Nephron (organoid): ENCODE data around the gene AGO4.

ENCODE experiments used
- H3K27ac Mint-ChIP-seq, 3 experiments: 2 replicates each; pipeline ENCODE4 v1.8.0; 2020; ENCODE audit warnings: mixed read lengths in 3 of 3, mild to moderate bottlenecking in 2 of 3, moderate library complexity in 1 of 3
- H3K27me3 Mint-ChIP-seq: 2 replicates; pipeline ENCODE4 v1.8.0; 2021; ENCODE audit warnings: low read depth, mild to moderate bottlenecking, moderate library complexity, mixed read lengths
- H3K36me3 Mint-ChIP-seq: 2 replicates; pipeline ENCODE4 v1.8.0; 2020; ENCODE audit warnings: low read depth, mixed read lengths
- H3K4me1 Mint-ChIP-seq: 2 replicates; pipeline ENCODE4 v1.8.0; 2020; ENCODE audit warnings: mixed read lengths
- H3K4me3 Mint-ChIP-seq, 3 experiments: 2 replicates each; pipeline ENCODE4 v1.8.0; 2020; ENCODE audit warnings: mild to moderate bottlenecking in 3 of 3, mixed read lengths in 3 of 3, moderate library complexity in 2 of 3
- H3K9me3 Mint-ChIP-seq: 2 replicates; pipeline ENCODE4 v1.8.0; 2020; ENCODE audit warnings: mixed read lengths
- TF ChIP-seq, protein P1 (sequence below), 3 experiments: fragments of 200-600 bp; sonication (generic); IDR thresholded peaks; one replicate each; pipeline ENCODE4 v1.5.0; 2021; ENCODE audit warnings: antibody characterized with exemption in 3 of 3; ENCODE audit not compliant: unreplicated experiment in 3 of 3

AGO4 gene

DNA sequence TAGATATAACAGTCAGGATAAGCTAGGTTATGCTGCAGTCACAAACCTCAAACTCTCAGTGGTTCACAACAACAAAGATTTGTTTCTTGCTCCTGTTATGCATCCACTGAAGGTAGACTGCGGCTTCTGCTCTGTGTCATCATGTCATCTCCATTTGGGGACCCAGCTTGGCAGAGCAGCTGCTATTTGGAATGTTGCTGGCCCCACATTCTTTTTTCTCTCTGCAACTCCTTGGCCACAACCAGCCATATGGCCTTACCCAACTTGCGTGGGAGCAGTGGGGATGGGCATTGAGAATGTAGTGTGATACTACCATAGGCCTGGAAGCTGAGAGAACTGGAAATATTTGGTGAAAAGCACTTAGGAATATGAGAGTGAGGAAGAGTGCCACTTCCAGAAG, 26.4 kb downstream of the AGO4 start:
- no peak overlapping the region for H3K4me3 Mint-ChIP-seq
- H3K27me3 Mint-ChIP-seq, result no peaks in the 10 kb centered on the region
- TF ChIP-seq, protein P1, sequence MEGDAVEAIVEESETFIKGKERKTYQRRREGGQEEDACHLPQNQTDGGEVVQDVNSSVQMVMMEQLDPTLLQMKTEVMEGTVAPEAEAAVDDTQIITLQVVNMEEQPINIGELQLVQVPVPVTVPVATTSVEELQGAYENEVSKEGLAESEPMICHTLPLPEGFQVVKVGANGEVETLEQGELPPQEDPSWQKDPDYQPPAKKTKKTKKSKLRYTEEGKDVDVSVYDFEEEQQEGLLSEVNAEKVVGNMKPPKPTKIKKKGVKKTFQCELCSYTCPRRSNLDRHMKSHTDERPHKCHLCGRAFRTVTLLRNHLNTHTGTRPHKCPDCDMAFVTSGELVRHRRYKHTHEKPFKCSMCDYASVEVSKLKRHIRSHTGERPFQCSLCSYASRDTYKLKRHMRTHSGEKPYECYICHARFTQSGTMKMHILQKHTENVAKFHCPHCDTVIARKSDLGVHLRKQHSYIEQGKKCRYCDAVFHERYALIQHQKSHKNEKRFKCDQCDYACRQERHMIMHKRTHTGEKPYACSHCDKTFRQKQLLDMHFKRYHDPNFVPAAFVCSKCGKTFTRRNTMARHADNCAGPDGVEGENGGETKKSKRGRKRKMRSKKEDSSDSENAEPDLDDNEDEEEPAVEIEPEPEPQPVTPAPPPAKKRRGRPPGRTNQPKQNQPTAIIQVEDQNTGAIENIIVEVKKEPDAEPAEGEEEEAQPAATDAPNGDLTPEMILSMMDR (IDR thresholded peaks at IDR 0.05; ENCODE audit: unreplicated experiment in 3 of 3), result no peak
- no peaks in the 10 kb centered on the region for H3K4me1 Mint-ChIP-seq
- peaks cover 5% of the 10 kb centered on the region for H3K9me3 Mint-ChIP-seq
- H3K36me3 Mint-ChIP-seq, result peaks cover 68% of the 10 kb centered on the region
- H3K27ac Mint-ChIP-seq, result no peak overlapping the region

DNA sequence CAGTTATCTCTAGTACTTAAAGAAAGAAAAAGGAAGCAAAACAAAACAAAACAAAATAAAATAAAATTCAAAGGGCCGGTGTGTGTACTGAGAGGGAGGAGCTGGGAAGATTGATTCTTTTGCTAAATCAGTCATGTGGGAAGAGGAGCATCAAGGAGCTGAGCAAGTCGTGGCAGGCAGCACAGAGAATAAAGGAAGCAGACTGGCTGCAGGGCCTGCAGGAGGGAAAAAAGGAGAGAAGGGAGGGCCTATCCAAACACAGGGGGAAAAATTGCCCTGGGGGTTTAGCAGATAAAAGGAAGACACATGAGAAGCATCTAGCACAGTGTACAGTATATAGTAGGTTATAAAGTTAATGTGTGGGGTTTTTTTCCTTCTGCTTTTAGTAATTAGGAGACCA, 27.6 kb downstream of the AGO4 start:
- H3K27ac Mint-ChIP-seq, result peak overlapping the region in 1 of 3 experiments; percentile 15
- no peak overlapping the region for H3K4me3 Mint-ChIP-seq
- peaks cover 69% of the 10 kb centered on the region for H3K36me3 Mint-ChIP-seq

DNA sequence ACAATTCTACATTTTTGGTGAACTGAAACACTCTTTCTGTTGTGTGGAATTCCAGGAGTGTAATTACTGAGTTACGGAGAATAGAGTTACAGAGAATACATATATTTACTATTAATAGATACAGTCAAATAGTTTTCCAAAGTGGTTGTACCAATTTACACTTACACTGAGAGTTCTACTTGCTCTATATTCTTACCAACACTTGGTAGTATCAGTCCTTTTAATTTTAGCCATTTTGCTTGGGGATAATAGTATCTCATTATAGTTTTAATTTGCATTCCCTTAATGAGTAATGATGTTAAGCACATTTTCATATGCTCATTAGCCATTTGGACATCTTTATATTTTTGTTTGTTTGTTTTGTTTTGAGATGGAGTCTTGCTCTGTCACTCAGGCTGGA, 28.9 kb downstream of the AGO4 start:
- no peak overlapping the region for H3K27ac Mint-ChIP-seq
- peaks cover 5% of the 10 kb centered on the region for H3K9me3 Mint-ChIP-seq

More for the DNA sequence above, 27.6 kb downstream of the AGO4 start:
- TF ChIP-seq, protein P1 (IDR thresholded peaks at IDR 0.05; ENCODE audit: unreplicated experiment in 3 of 3), result no peak
- no peaks in the 10 kb centered on the region for H3K4me1 Mint-ChIP-seq
- no peaks in the 10 kb centered on the region for H3K27me3 Mint-ChIP-seq
- H3K9me3 Mint-ChIP-seq, result peaks cover 5% of the 10 kb centered on the region

DNA sequence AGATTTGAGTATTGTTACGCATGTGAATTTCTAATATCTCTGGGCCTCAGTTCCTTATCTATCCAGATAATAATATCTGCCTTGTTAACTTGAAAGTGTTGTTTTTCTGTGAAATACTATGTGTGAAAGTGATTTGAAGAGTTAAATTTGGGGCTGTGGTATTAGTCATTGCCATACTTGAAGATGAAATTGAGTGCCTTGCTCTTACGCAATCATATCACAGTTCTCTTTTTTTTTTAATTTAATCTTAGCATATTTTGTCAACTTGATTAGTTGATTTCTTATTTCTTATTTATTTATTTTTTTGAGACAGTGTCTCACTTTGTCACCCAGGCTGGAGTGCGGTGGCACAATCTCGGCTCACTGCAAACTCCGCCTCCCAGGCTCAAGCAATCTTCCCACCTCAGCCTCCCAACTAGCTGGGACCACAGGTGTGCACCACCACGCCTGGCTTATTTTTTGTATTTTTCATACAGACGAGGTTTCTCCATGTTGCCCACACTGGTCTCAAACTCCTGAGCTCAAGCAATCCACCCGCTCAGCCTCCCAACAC, 31.0 kb downstream of the AGO4 start:
- H3K27ac Mint-ChIP-seq, result no peak overlapping the region
- H3K9me3 Mint-ChIP-seq, result peaks cover 5% of the 10 kb centered on the region
- no peaks in the 10 kb centered on the region for H3K4me1 Mint-ChIP-seq
- H3K27me3 Mint-ChIP-seq, result no peaks in the 10 kb centered on the region
- peaks cover 82% of the 10 kb centered on the region for H3K36me3 Mint-ChIP-seq
- H3K4me3 Mint-ChIP-seq, result no peak overlapping the region
- TF ChIP-seq, protein P1 (IDR thresholded peaks at IDR 0.05; ENCODE audit: unreplicated experiment in 3 of 3), result no peak

More for the DNA sequence above, 28.9 kb downstream of the AGO4 start:
- H3K36me3 Mint-ChIP-seq, result peaks cover 76% of the 10 kb centered on the region
- H3K4me1 Mint-ChIP-seq, result no peaks in the 10 kb centered on the region
- TF ChIP-seq, protein P1 (IDR thresholded peaks at IDR 0.05; ENCODE audit: unreplicated experiment in 3 of 3), result no peak
- H3K27me3 Mint-ChIP-seq, result no peaks in the 10 kb centered on the region
- no peak overlapping the region for H3K4me3 Mint-ChIP-seq

DNA sequence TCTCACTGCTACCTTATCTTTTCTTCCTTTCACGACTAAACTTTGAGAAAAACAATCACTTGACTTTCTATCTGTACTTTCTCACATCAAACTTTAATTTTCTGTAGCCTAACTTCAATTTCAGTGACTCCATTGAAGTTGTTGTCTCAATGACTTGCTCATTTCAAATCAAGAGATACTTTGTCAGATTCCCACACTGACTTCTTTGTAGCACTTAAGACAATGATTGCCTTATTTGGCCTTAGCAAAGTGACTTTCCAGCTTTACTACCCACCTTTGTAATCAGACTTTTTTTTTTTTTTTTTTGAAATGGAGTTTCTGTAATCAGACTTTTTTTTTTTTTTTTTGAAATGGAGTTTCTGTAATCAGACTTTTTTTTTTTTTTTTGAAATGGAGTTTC, 37.0 kb downstream of the AGO4 start:
- TF ChIP-seq, protein P1 (IDR thresholded peaks at IDR 0.05; ENCODE audit: unreplicated experiment in 3 of 3), result no peak
- peaks cover 54% of the 10 kb centered on the region for H3K36me3 Mint-ChIP-seq
- no peak overlapping the region for H3K4me3 Mint-ChIP-seq
- H3K27me3 Mint-ChIP-seq, result no peaks in the 10 kb centered on the region
- no peaks in the 10 kb centered on the region for H3K9me3 Mint-ChIP-seq
- H3K27ac Mint-ChIP-seq, result no peak overlapping the region
- H3K4me1 Mint-ChIP-seq, result peaks cover 10% of the 10 kb centered on the region

DNA sequence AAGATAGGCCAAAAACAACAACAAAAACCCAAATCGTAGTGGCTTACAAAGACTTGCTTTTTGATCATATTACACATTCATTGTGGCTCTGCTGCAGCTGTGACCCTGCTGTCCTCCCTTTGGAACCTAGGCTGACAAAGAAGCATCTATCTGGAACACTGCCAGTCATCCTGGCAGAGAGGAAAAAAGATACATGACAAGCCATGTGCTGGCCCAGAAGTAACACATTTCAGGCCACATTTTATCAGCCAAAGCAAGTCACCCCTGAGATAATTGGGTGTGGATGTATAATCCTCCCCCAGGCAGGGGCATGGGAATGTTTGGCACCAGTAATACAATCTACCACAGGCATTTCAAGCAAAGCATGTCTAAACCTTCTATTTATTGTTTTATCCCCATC, 38.0 kb downstream of the AGO4 start:
- H3K27me3 Mint-ChIP-seq, result no peaks in the 10 kb centered on the region
- H3K36me3 Mint-ChIP-seq, result peaks cover 61% of the 10 kb centered on the region
- no peak overlapping the region for H3K4me3 Mint-ChIP-seq
- TF ChIP-seq, protein P1 (IDR thresholded peaks at IDR 0.05; ENCODE audit: unreplicated experiment in 3 of 3), result no peak
- peak overlapping the region in 2 of 3 experiments; percentile 22 to 84 for H3K27ac Mint-ChIP-seq
- H3K9me3 Mint-ChIP-seq, result no peaks in the 10 kb centered on the region
- peaks cover 10% of the 10 kb centered on the region for H3K4me1 Mint-ChIP-seq
